ENCODE data around the gene GNAO1. TPM values are rescaled to one million over a fixed set of nuclear protein-coding genes. Genes with fewer than 3 reads are reported as not detected.

The GNAO1 gene
- total and polyA plus RNA-seq, 9 of the 15 experiments (the other 6 are each of a cell fraction or from before 2014, with no cell fraction given): 0.07 to 0.42 (median 0.08) TPM; not detected in 5

- FAIRE-seq: no peak
- in situ Hi-C loops (cut with MboI): no loop called here
- H3K4me2 ChIP-seq (ENCODE audit: insufficient read depth, low read length): no peak overlapping the region
- H2AFZ ChIP-seq (ENCODE audit: low read depth, low read length): peak overlapping the region; percentile 26; the same call in 1 of the 2 replicates
- H3K4me1 ChIP-seq (replicated peaks in 1 of 2; ENCODE audit: control insufficient read depth in 2 of 2, insufficient read depth in 2 of 2, low read length in 2 of 2): peaks cover 18 to 46% of the 10 kb centered on the region in 2 experiments
- no TSS peak for BruUV-seq (replicated peaks)
- ATAC-seq: no peak
- POLR2A ChIA-PET: interaction anchor here (1.1 kb wide), 1 partner anchor 15 kb away, joined by 4 read pairs; no protein-coding TSS in a partner anchor
- WGBS (ENCODE audit: insufficient coverage, low coverage, missing lambda C conversion rate): 63% methylated on average over 16 of the region's 17 CpGs
- no peaks in the 10 kb centered on the region for H3K27me3 ChIP-seq (ENCODE audit: control insufficient read depth in 2 of 2, insufficient read depth in 2 of 2, low read length in 2 of 2)
- no peaks in the 10 kb centered on the region for H3K36me3 ChIP-seq (ENCODE audit: control insufficient read depth, insufficient read depth, low read length)
- DNase-seq (ENCODE audit: extremely low read depth in 1 of 4, low spot score in 3 of 4): no peak
- intact Hi-C loops (cut with micrococcal nuclease): no loop called here
- H3K27ac ChIP-seq (ENCODE audit: extremely low read depth, low read depth, low read length): no peak overlapping the region
- no peaks in the 10 kb centered on the region for H3K9me3 ChIP-seq (replicated peaks; ENCODE audit: control insufficient read depth, insufficient read depth, low read depth, low read length)
- TF ChIP-seq BRD9 (IDR thresholded peaks at IDR 0.05; ENCODE audit: low read depth, partially characterized antibody): no peak
- no peak for TF ChIP-seq RBM39 (optimal IDR thresholded peaks at IDR 0.05; ENCODE audit: low read depth, low read length)
- no peak for TF ChIP-seq PRPF4 (IDR thresholded peaks at IDR 0.05; ENCODE audit: insufficient read depth, low read depth, low read length, poor library complexity, severe bottlenecking)
- no peak for TF ChIP-seq POLR2A (conservative IDR thresholded peaks at IDR 0.05)
- no peak overlapping the region for H3K4me3 ChIP-seq
- H3K9me1 ChIP-seq (ENCODE audit: control insufficient read depth, insufficient read depth, low read length): no peaks in the 10 kb centered on the region
- CTCF ChIA-PET (ENCODE audit: low intra/inter-chr PET ratio): no interaction called here
- H3K79me2 ChIP-seq (ENCODE audit: control insufficient read depth, insufficient read depth, low read length): no peaks in the 10 kb centered on the region
- H4K20me1 ChIP-seq (replicated peaks; ENCODE audit: control insufficient read depth, insufficient read depth, low read length): no peaks in the 10 kb centered on the region
- H3K9ac ChIP-seq (ENCODE audit: insufficient read depth in 1 of 2, low read depth in 2 of 2, low read length in 2 of 2): peak overlapping the region in 1 of 2 experiments; percentile 54; a peak in 1 of 4 replicates
Observed at GRCh38 chr16:56266641-56267607, 75.6 kb downstream of the GNAO1 start.

DNA sequence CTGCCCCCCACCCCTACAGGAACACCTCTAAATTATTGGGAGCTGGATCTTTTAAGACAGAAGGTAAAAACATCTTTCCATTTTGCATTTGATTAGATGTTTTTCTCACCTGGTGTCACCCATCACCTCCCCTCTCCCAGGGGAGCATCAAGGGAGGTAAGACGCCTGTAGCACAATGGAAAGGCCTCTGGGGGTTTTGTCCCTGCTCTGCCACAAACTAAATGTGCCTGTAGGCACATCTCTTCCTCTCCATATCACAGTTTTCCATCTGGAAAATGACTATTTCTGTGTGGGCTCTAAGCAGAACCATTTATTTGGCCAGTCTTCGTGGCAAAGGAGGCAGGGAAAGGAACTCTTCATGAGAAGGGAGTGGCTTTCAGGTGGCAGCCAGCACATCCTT lies 76.6 kb downstream of the GNAO1 start:
- H3K27ac ChIP-seq (ENCODE audit: extremely low read depth, low read depth, low read length): no peak overlapping the region
- TF ChIP-seq ZNF232 (CRISPR knock-in tag; IDR thresholded peaks at IDR 0.05) (no peak), ZNF174 (CRISPR knock-in tag; IDR thresholded peaks at IDR 0.05) (no peak), TCFL5 (CRISPR knock-in tag; conservative IDR thresholded peaks at IDR 0.05) (no peak)
- TF ChIP-seq, protein P1, sequence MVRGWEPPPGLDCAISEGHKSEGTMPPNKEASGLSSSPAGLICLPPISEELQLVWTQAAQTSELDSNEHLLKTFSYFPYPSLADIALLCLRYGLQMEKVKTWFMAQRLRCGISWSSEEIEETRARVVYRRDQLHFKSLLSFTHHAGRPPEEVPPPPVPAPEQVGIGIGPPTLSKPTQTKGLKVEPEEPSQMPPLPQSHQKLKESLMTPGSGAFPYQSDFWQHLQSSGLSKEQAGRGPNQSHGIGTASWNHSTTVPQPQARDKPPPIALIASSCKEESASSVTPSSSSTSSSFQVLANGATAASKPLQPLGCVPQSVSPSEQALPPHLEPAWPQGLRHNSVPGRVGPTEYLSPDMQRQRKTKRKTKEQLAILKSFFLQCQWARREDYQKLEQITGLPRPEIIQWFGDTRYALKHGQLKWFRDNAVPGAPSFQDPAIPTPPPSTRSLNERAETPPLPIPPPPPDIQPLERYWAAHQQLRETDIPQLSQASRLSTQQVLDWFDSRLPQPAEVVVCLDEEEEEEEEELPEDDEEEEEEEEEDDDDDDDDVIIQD (CRISPR knock-in tag; IDR thresholded peaks at IDR 0.05): no peak
- POLR2A ChIA-PET: interaction anchor here (1.1 kb wide), 1 partner anchor 16 kb away, joined by 4 read pairs; no protein-coding TSS in a partner anchor
- H3K79me2 ChIP-seq (ENCODE audit: control insufficient read depth, insufficient read depth, low read length): no peaks in the 10 kb centered on the region
- no peaks in the 10 kb centered on the region for H3K36me3 ChIP-seq (ENCODE audit: control insufficient read depth, insufficient read depth, low read length)
- in situ Hi-C loops (cut with MboI) (no loop called here), intact Hi-C loops (cut with micrococcal nuclease) (no loop called here)
- DNase-seq (ENCODE audit: extremely low read depth in 1 of 4, low spot score in 3 of 4) (no peak), ATAC-seq (no peak), FAIRE-seq (no peak)
- no peak overlapping the region for H3K4me3 ChIP-seq
- CTCF ChIA-PET (ENCODE audit: low intra/inter-chr PET ratio): no interaction called here
- WGBS (ENCODE audit: insufficient coverage, low coverage, missing lambda C conversion rate): 34% methylated on average over 2 of the region's 2 CpGs
- no peak overlapping the region for H3K9ac ChIP-seq (ENCODE audit: insufficient read depth in 1 of 2, low read depth in 2 of 2, low read length in 2 of 2)
- no peak overlapping the region for H2AFZ ChIP-seq (ENCODE audit: low read depth, low read length)
- H3K4me2 ChIP-seq (ENCODE audit: insufficient read depth, low read length): no peak overlapping the region
- no peaks in the 10 kb centered on the region for H3K27me3 ChIP-seq (ENCODE audit: control insufficient read depth in 2 of 2, insufficient read depth in 2 of 2, low read length in 2 of 2)
- BruUV-seq (replicated peaks): no TSS peak
- no peaks in the 10 kb centered on the region for H3K9me3 ChIP-seq (replicated peaks; ENCODE audit: control insufficient read depth, insufficient read depth, low read depth, low read length)
- peaks cover 15 to 36% of the 10 kb centered on the region in 2 experiments for H3K4me1 ChIP-seq (replicated peaks in 1 of 2; ENCODE audit: control insufficient read depth in 2 of 2, insufficient read depth in 2 of 2, low read length in 2 of 2)
- H3K9me1 ChIP-seq (ENCODE audit: control insufficient read depth, insufficient read depth, low read length): no peaks in the 10 kb centered on the region
- H4K20me1 ChIP-seq (replicated peaks; ENCODE audit: control insufficient read depth, insufficient read depth, low read length): no peaks in the 10 kb centered on the region
